ENCODE results near the gene PDE6D. TPM values are rescaled to one million over a fixed set of nuclear protein-coding genes. Genes with fewer than 3 reads are reported as not detected.

PDE6D gene
- total RNA-seq, 1 donor from 2014 or later, result 23.6 TPM

- TF ChIP-seq POLR2A (IDR thresholded peaks at IDR 0.05) (no peak), POLR2AphosphoS5 (IDR thresholded peaks at IDR 0.05; ENCODE audit: insufficient read depth in 1 of 2, low read depth in 1 of 2) (no peak), CTCF (IDR thresholded peaks at IDR 0.05) (no peak)
- Histone ChIP-seq H3K36me3 (no peaks in the 10 kb centered on the region), H3K4me1 (no peaks in the 10 kb centered on the region), H3K9me3 (no peaks in the 10 kb centered on the region), H3K27me3 (no peaks in the 10 kb centered on the region), H3K4me3 (no peak overlapping the region), H3K27ac (no peak overlapping the region)
- intact Hi-C loops (cut with DNase I), result no loop called here
- DNase-seq (ENCODE audit: extremely low spot score in 2 of 2), result no peak
Measured at GRCh38 chr2:231726276-231726675, 54.8 kb downstream of the PDE6D start.

GRCh38 chr2:231725476-231725875, 55.6 kb downstream of the PDE6D start:
- Histone ChIP-seq H3K4me3 (no peak overlapping the region), H3K4me1 (no peaks in the 10 kb centered on the region), H3K9me3 (no peaks in the 10 kb centered on the region), H3K27ac (no peak overlapping the region), H3K27me3 (no peaks in the 10 kb centered on the region), H3K36me3 (no peaks in the 10 kb centered on the region)
- intact Hi-C loops (cut with DNase I), result no loop called here
- no peak for DNase-seq (ENCODE audit: extremely low spot score in 2 of 2)
- no peak for TF ChIP-seq POLR2A (IDR thresholded peaks at IDR 0.05)
- no peak for TF ChIP-seq CTCF (IDR thresholded peaks at IDR 0.05)

- no peak overlapping the region for H3K27ac ChIP-seq
- TF ChIP-seq POLR2AphosphoS5 (IDR thresholded peaks at IDR 0.05; ENCODE audit: insufficient read depth in 1 of 2, low read depth in 1 of 2), result no peak
- no peak for TF ChIP-seq CTCF (IDR thresholded peaks at IDR 0.05)
- no peak for TF ChIP-seq POLR2A (IDR thresholded peaks at IDR 0.05)
- no peaks in the 10 kb centered on the region for H3K36me3 ChIP-seq
- intact Hi-C loops (cut with DNase I), result no loop called here
- no peak overlapping the region for H3K4me3 ChIP-seq
- H3K4me1 ChIP-seq, result no peaks in the 10 kb centered on the region
- no peaks in the 10 kb centered on the region for H3K9me3 ChIP-seq
- H3K27me3 ChIP-seq, result no peaks in the 10 kb centered on the region
- no peak for DNase-seq (ENCODE audit: extremely low spot score in 2 of 2)
Measured at GRCh38 chr2:231722721-231723307, 58.3 kb downstream of the PDE6D start.

GRCh38 chr2:231720987-231721966, 59.8 kb downstream of the PDE6D start:
- Histone ChIP-seq H3K36me3 (no peaks in the 10 kb centered on the region), H3K4me3 (no peak overlapping the region), H3K27ac (no peak overlapping the region), H3K9me3 (no peaks in the 10 kb centered on the region), H3K4me1 (no peaks in the 10 kb centered on the region), H3K27me3 (no peaks in the 10 kb centered on the region)
- no peak for DNase-seq (ENCODE audit: extremely low spot score in 2 of 2)
- TF ChIP-seq POLR2AphosphoS5 (IDR thresholded peaks at IDR 0.05; ENCODE audit: insufficient read depth in 1 of 2, low read depth in 1 of 2) (no peak), CTCF (IDR thresholded peaks at IDR 0.05) (no peak), POLR2A (IDR thresholded peaks at IDR 0.05) (no peak)
- intact Hi-C loops (cut with DNase I), result no loop called here

All from vagina (tissue), 2 donors.